ENCODE data around the gene DOCK9. TPM values are rescaled to one million over a fixed set of nuclear protein-coding genes. Genes with fewer than 3 reads are reported as not detected.
A peak's percentile ranks its signal among the peaks of the same experiment; 100 is the strongest.

DOCK9 gene
- total RNA-seq, 6 experiments from 2014 or later, result 16.5 to 24.3 (median 18.1) TPM

DNA sequence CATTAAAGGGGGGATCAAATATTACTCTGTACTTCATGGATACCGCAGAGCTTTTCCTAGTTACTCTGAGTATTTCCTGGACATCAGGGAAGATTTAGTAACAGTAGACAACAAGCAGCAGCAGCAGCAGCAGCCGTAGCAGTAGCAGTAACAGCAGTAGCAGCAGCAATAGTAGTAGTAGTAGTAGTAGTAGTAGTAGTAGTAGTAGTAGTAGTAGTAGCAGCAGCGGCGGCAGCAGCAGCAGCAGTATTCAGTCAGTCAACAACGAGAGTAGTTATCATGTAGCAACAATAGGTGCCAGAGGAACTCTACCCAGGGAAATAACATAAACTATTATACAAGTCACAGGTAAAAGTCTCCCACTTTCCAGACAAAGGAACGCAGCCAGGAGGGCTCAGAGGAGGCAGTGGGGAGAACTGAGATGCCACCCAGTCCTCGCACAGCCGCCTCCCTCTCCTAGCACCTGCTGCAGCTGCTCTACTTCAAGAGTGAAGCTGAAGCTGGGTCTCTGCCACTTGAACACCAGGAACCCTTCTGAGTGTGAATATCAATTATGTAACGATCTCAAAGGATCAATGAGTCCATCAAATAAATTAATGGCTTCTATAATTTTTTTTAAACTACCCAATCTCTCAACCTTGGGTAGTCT, 1.3 kb upstream of the DOCK9 start:
- intact Hi-C loops (cut with DNase I), result no loop called here
- no peaks in the 10 kb centered on the region for H3K36me3 ChIP-seq
- no peaks in the 10 kb centered on the region for H3K27me3 ChIP-seq
- peak overlapping the region in 1 of 3 donors; percentile 7 for H3K27ac ChIP-seq
- 71% methylated on average over 8 of the region's 9 CpGs for WGBS (ENCODE audit: insufficient coverage, low coverage, low lambda C conversion rate, missing lambda C conversion rate)
- TF ChIP-seq POLR2A (IDR thresholded peaks at IDR 0.05), result no peak
- TF ChIP-seq, protein P1, sequence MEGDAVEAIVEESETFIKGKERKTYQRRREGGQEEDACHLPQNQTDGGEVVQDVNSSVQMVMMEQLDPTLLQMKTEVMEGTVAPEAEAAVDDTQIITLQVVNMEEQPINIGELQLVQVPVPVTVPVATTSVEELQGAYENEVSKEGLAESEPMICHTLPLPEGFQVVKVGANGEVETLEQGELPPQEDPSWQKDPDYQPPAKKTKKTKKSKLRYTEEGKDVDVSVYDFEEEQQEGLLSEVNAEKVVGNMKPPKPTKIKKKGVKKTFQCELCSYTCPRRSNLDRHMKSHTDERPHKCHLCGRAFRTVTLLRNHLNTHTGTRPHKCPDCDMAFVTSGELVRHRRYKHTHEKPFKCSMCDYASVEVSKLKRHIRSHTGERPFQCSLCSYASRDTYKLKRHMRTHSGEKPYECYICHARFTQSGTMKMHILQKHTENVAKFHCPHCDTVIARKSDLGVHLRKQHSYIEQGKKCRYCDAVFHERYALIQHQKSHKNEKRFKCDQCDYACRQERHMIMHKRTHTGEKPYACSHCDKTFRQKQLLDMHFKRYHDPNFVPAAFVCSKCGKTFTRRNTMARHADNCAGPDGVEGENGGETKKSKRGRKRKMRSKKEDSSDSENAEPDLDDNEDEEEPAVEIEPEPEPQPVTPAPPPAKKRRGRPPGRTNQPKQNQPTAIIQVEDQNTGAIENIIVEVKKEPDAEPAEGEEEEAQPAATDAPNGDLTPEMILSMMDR (IDR thresholded peaks at IDR 0.05), result no peak
- peaks cover 0 to 11% (median 0%) of the 10 kb centered on the region in 4 donors for H3K4me1 ChIP-seq
- ATAC-seq, result no peak
- no peak for DNase-seq
- H3K4me3 ChIP-seq, result no peak overlapping the region
- no peaks in the 10 kb centered on the region for H3K9me3 ChIP-seq

- 38% methylated on average over 3 of the region's 3 CpGs for WGBS (ENCODE audit: insufficient coverage, low coverage, low lambda C conversion rate, missing lambda C conversion rate)
- H3K27me3 ChIP-seq, result no peaks in the 10 kb centered on the region
- intact Hi-C loops (cut with DNase I), result no loop called here
- ATAC-seq, result peak in 2 of 4 donors; percentile 8 to 9
- H3K4me3 ChIP-seq, result peak overlapping the region in 2 of 3 donors; percentile 31 to 38
- H3K9me3 ChIP-seq, result no peaks in the 10 kb centered on the region
- peaks cover 0 to 7% (median 0%) of the 10 kb centered on the region in 4 donors for H3K4me1 ChIP-seq
- peak overlapping the region in 1 of 3 donors; percentile 7 for H3K27ac ChIP-seq
- DNase-seq, result no peak
- TF ChIP-seq, protein P1 (IDR thresholded peaks at IDR 0.05), result no peak
- TF ChIP-seq POLR2A (IDR thresholded peaks at IDR 0.05), result no peak
- no peaks in the 10 kb centered on the region for H3K36me3 ChIP-seq
Measured at GRCh38 chr13:98978280-98978679, 416 bp upstream of the DOCK9 start.

DNA sequence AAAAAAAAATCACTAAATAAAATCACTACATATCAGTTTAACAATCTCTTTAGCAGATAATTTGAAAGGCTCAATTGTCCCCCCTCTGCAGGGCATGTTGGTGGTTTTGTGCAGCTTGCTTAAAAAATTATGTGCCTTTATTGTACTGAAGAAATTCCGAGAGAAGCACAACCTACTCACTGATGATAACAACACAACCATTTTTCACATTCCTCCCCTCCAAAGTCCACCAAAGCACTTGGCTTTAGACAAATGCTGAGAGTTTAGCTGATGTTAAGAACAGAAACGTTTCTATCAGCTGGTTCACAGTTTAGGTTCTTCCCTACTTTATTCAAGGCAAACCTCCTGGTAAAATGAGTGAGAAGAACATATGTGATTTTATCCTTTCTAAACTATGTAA, 923 bp downstream of the DOCK9 start:
- no peak overlapping the region for H3K27ac ChIP-seq
- intact Hi-C loops (cut with DNase I), result no loop called here
- 62% methylated on average over 2 of the region's 2 CpGs for WGBS (ENCODE audit: insufficient coverage, low coverage, low lambda C conversion rate, missing lambda C conversion rate)

GRCh38 chr13:98976338-98976737, 1.5 kb downstream of the DOCK9 start:
- H3K27ac ChIP-seq, result no peak overlapping the region
- H3K4me3 ChIP-seq, result no peak overlapping the region
- H3K27me3 ChIP-seq, result no peaks in the 10 kb centered on the region

More for the DNA sequence above, 923 bp downstream of the DOCK9 start:
- ATAC-seq (no peak), DNase-seq (no peak)
- Histone ChIP-seq H3K4me3 (no peak overlapping the region), H3K4me1 (peaks cover 0 to 7% (median 0%) of the 10 kb centered on the region in 4 donors), H3K36me3 (no peaks in the 10 kb centered on the region), H3K9me3 (no peaks in the 10 kb centered on the region), H3K27me3 (no peaks in the 10 kb centered on the region)
- TF ChIP-seq, protein P1 (IDR thresholded peaks at IDR 0.05), result no peak
- TF ChIP-seq POLR2A (IDR thresholded peaks at IDR 0.05), result no peak

More at GRCh38 chr13:98976338-98976737, 1.5 kb downstream of the DOCK9 start:
- Histone ChIP-seq H3K4me1 (peaks cover 0 to 7% (median 0%) of the 10 kb centered on the region in 4 donors), H3K9me3 (no peaks in the 10 kb centered on the region), H3K36me3 (no peaks in the 10 kb centered on the region)
- TF ChIP-seq, protein P1 (IDR thresholded peaks at IDR 0.05), result no peak
- no peak for TF ChIP-seq POLR2A (IDR thresholded peaks at IDR 0.05)
- ATAC-seq (peak in 1 of 4 donors; percentile 17), DNase-seq (no peak)
- intact Hi-C loops (cut with DNase I), result no loop called here

Measured in right lobe of liver (tissue), 6 donors.